ENCODE results near the gene FAM20B. TPM values are rescaled to one million over a fixed set of nuclear protein-coding genes. Genes with fewer than 3 reads are reported as not detected.

FAM20B gene
- total and polyA plus RNA-seq, 10 donors = 5.8 to 38.0 (median 24.7) TPM

- Histone ChIP-seq H3K36me3 (peaks cover 0 to 40% (median 18%) of the 10 kb centered on the region in 6 donors), H3K27ac (no peak overlapping the region), H3K9me3 (no peaks in the 10 kb centered on the region), H3K4me1 (no peaks in the 10 kb centered on the region), H3K27me3 (replicated peaks in 1 of 7) (no peaks in the 10 kb centered on the region), H3K4me3 (no peak overlapping the region)
- intact Hi-C loops (cut with DNase I; ENCODE audit: low total_unique reads) = no loop called here
- no peak for DNase-seq
- WGBS, 5 donors = 88 to 97% (median 96%) methylated on average over 1 of the region's 1 CpG
- TF ChIP-seq POLR2AphosphoS5 (IDR thresholded peaks at IDR 0.05) (no peak), CTCF (IDR thresholded peaks at IDR 0.05 in 8 of 11, conservative IDR thresholded peaks at IDR 0.05 in 3 of 11) (no peak), POLR2A (IDR thresholded peaks at IDR 0.05) (no peak)
Observed at GRCh38 chr1:179103999-179104398, 78.3 kb downstream of the FAM20B start.

GRCh38 chr1:179104611-179105250, 79.0 kb downstream of the FAM20B start:
- intact Hi-C loops (cut with DNase I; ENCODE audit: low total_unique reads) = no loop called here
- 93 to 98% (median 96%) methylated on average over 3 of the region's 3 CpGs for WGBS, 5 donors
- DNase-seq = no peak
- H3K4me1 ChIP-seq = no peaks in the 10 kb centered on the region
- no peak for TF ChIP-seq CTCF (IDR thresholded peaks at IDR 0.05 in 8 of 11, conservative IDR thresholded peaks at IDR 0.05 in 3 of 11)
- TF ChIP-seq POLR2A (IDR thresholded peaks at IDR 0.05) = no peak
- no peak for TF ChIP-seq POLR2AphosphoS5 (IDR thresholded peaks at IDR 0.05)
- no peak overlapping the region for H3K27ac ChIP-seq
- peaks cover 0 to 46% (median 24%) of the 10 kb centered on the region in 6 donors for H3K36me3 ChIP-seq
- H3K27me3 ChIP-seq (replicated peaks in 1 of 7) = no peaks in the 10 kb centered on the region
- no peaks in the 10 kb centered on the region for H3K9me3 ChIP-seq
- H3K4me3 ChIP-seq = no peak overlapping the region

GRCh38 chr1:179105393-179105792, 79.7 kb downstream of the FAM20B start:
- H3K27ac ChIP-seq = no peak overlapping the region
- no peaks in the 10 kb centered on the region for H3K9me3 ChIP-seq
- 79 to 89% (median 85%) methylated on average over 7 of the region's 7 CpGs for WGBS, 5 donors
- no peak for TF ChIP-seq POLR2AphosphoS5 (IDR thresholded peaks at IDR 0.05)
- TF ChIP-seq POLR2A (IDR thresholded peaks at IDR 0.05) = no peak
- TF ChIP-seq CTCF (IDR thresholded peaks at IDR 0.05 in 8 of 11, conservative IDR thresholded peaks at IDR 0.05 in 3 of 11) = peak in 5 of 11 experiments; percentile 14 to 24 (median 20)
- no peaks in the 10 kb centered on the region for H3K27me3 ChIP-seq (replicated peaks in 1 of 7)
- no peaks in the 10 kb centered on the region for H3K4me1 ChIP-seq
- no peak overlapping the region for H3K4me3 ChIP-seq
- intact Hi-C loops (cut with DNase I; ENCODE audit: low total_unique reads) = no loop called here
- H3K36me3 ChIP-seq = peaks cover 0 to 53% (median 31%) of the 10 kb centered on the region in 6 donors
- no peak for DNase-seq

GRCh38 chr1:179107706-179108629, 82.3 kb downstream of the FAM20B start:
- no peak for TF ChIP-seq POLR2A (IDR thresholded peaks at IDR 0.05)
- no peak for TF ChIP-seq CTCF (IDR thresholded peaks at IDR 0.05 in 8 of 11, conservative IDR thresholded peaks at IDR 0.05 in 3 of 11)
- TF ChIP-seq POLR2AphosphoS5 (IDR thresholded peaks at IDR 0.05) = no peak
- Histone ChIP-seq H3K9me3 (no peaks in the 10 kb centered on the region), H3K4me1 (no peaks in the 10 kb centered on the region), H3K27me3 (replicated peaks in 1 of 7) (no peaks in the 10 kb centered on the region), H3K36me3 (peaks cover 0 to 69% (median 48%) of the 10 kb centered on the region in 6 donors), H3K4me3 (no peak overlapping the region), H3K27ac (no peak overlapping the region)
- intact Hi-C loops (cut with DNase I; ENCODE audit: low total_unique reads) = no loop called here
- no peak for DNase-seq
- WGBS, 5 donors = 80 to 90% (median 83%) methylated on average over 13 to 15 of the region's 15 CpGs

Data from spleen (tissue), 11 donors.